B cell (primary cell): ENCODE data around the gene ADAM11.

Experiments
- EZH2 ChIP-seq: IDR thresholded peaks from 2 replicates; pipeline ENCODE4 v1.6.1; 2012; ENCODE audit warnings: borderline replicate concordance, low read depth, mild to moderate bottlenecking, moderate library complexity, low read length; ENCODE audit not compliant: insufficient read depth, poor library complexity, severe bottlenecking
- TF ChIP-seq, protein P1 (sequence below): fragments of 200-600 bp; IDR thresholded peaks from one replicate; pipeline ENCODE4 v1.8.0; 2022; ENCODE audit warnings: antibody characterized with exemption, mild to moderate bottlenecking

DNA sequence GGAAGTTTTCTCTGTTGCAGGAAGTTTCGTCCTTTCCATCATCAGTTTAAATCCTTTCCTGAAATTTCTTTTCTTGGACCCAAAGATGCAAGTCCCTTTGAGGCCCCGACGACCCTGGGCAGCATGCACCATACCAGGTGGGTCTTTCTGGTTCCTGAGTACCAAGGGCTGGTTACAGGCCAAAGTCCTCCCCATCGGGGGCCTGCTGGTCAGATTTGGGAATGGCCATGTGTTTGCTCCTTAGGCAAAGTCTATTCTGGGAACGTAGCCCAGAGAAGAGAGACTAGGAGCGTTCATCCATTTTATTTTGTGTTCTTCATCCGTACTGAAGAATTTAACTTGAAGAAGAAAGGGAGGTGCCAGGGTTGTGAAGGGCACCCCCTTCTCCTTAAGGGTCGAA is 17.5 kb upstream of the ADAM11 start:
- TF ChIP-seq, protein P1, sequence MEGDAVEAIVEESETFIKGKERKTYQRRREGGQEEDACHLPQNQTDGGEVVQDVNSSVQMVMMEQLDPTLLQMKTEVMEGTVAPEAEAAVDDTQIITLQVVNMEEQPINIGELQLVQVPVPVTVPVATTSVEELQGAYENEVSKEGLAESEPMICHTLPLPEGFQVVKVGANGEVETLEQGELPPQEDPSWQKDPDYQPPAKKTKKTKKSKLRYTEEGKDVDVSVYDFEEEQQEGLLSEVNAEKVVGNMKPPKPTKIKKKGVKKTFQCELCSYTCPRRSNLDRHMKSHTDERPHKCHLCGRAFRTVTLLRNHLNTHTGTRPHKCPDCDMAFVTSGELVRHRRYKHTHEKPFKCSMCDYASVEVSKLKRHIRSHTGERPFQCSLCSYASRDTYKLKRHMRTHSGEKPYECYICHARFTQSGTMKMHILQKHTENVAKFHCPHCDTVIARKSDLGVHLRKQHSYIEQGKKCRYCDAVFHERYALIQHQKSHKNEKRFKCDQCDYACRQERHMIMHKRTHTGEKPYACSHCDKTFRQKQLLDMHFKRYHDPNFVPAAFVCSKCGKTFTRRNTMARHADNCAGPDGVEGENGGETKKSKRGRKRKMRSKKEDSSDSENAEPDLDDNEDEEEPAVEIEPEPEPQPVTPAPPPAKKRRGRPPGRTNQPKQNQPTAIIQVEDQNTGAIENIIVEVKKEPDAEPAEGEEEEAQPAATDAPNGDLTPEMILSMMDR: no peak
- TF ChIP-seq EZH2: no peak
